GM12864 (cell line): ENCODE measurements around the gene CERKL.

Experiments
- DNase-seq: peaks from one replicate; pipeline ENCODE4 v3.0.0-alpha.2; 2011; ENCODE audit warnings: low read depth
- H3K4me3 ChIP-seq: 2 replicates; pipeline ENCODE4 v1.5.1; 2011; ENCODE audit warnings: mild to moderate bottlenecking, low read depth, low read length, control low read depth
- CTCF ChIP-seq: IDR thresholded peaks from 2 replicates; pipeline ENCODE4 v1.5.1; 2011; ENCODE audit warnings: low read depth, mild to moderate bottlenecking, moderate library complexity, low read length, control low read depth, inconsistent platforms; ENCODE audit errors: missing control alignments

CERKL gene

GRCh38 chr2:181594322-181594721, 62.6 kb downstream of the CERKL start:
- no peak for DNase-seq
- H3K4me3 ChIP-seq, result no peak overlapping the region
- no peak for TF ChIP-seq CTCF

- no peak for DNase-seq
- no peak overlapping the region for H3K4me3 ChIP-seq
- no peak for TF ChIP-seq CTCF
Observed at GRCh38 chr2:181589779-181590178, 67.1 kb downstream of the CERKL start.

GRCh38 chr2:181588546-181588945, 68.4 kb downstream of the CERKL start:
- TF ChIP-seq CTCF, result no peak
- DNase-seq, result no peak
- H3K4me3 ChIP-seq, result no peak overlapping the region

- no peak overlapping the region for H3K4me3 ChIP-seq
- no peak for TF ChIP-seq CTCF
- DNase-seq, result peak; percentile 31
Observed at GRCh38 chr2:181586569-181587081, 70.3 kb downstream of the CERKL start.

- H3K4me3 ChIP-seq, result no peak overlapping the region
- no peak for DNase-seq
- no peak for TF ChIP-seq CTCF
Observed at GRCh38 chr2:181585732-181586131, 71.2 kb downstream of the CERKL start.

- no peak for DNase-seq
- TF ChIP-seq CTCF, result peak; percentile 45
- no peak overlapping the region for H3K4me3 ChIP-seq
Observed at GRCh38 chr2:181581534-181581933, 75.4 kb downstream of the CERKL start.

- no peak for DNase-seq
- no peak overlapping the region for H3K4me3 ChIP-seq
- TF ChIP-seq CTCF, result no peak
Observed at GRCh38 chr2:181578829-181579228, 78.1 kb downstream of the CERKL start.
